Measurements from ENCODE around the gene PLCG1. TPM values are rescaled to one million over a fixed set of nuclear protein-coding genes. Genes with fewer than 3 reads are reported as not detected.

Gene PLCG1
- total RNA-seq, 2 donors from 2014 or later = 40.0 to 87.7 TPM

DNA sequence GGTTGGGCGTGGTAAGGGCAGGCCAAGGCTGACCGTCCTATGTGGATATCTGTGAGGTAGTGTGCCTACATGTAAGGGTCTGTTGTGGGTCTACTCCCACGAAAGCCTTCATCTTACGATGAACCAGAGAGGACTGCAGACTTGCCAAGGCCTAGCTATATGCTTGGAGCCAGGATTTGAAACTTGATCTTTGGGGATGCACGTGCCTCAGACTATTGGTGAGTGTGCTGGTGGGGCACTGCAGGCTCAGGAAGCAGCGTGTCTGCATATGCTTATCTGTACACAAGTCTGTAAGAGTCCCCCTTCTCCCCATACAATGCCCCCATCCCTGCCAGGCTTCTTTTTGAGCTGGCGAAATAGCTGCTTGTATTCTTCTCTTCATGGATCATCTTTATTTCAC lies 17.9 kb downstream of the PLCG1 start:
- no peaks in the 10 kb centered on the region for H3K9me3 ChIP-seq
- H3K4me3 ChIP-seq = no peak overlapping the region
- no peaks in the 10 kb centered on the region for H3K27me3 ChIP-seq
- no peak for TF ChIP-seq POLR2A (IDR thresholded peaks at IDR 0.05)
- TF ChIP-seq, protein P1, sequence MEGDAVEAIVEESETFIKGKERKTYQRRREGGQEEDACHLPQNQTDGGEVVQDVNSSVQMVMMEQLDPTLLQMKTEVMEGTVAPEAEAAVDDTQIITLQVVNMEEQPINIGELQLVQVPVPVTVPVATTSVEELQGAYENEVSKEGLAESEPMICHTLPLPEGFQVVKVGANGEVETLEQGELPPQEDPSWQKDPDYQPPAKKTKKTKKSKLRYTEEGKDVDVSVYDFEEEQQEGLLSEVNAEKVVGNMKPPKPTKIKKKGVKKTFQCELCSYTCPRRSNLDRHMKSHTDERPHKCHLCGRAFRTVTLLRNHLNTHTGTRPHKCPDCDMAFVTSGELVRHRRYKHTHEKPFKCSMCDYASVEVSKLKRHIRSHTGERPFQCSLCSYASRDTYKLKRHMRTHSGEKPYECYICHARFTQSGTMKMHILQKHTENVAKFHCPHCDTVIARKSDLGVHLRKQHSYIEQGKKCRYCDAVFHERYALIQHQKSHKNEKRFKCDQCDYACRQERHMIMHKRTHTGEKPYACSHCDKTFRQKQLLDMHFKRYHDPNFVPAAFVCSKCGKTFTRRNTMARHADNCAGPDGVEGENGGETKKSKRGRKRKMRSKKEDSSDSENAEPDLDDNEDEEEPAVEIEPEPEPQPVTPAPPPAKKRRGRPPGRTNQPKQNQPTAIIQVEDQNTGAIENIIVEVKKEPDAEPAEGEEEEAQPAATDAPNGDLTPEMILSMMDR (IDR thresholded peaks at IDR 0.05) = no peak
- DNase-seq (no peak), ATAC-seq (no peak)
- 83 to 89% methylated on average over 5 to 7 of the region's 7 CpGs for WGBS, 2 donors
- peaks cover 7% of the 10 kb centered on the region for H3K4me1 ChIP-seq
- no peak overlapping the region for H3K27ac ChIP-seq
- intact Hi-C loops (cut with DNase I) = no loop called here
- H3K36me3 ChIP-seq (replicated peaks in 1 of 2; ENCODE audit: insufficient read depth in 1 of 2, low read depth in 2 of 2) = no peaks in the 10 kb centered on the region

DNA sequence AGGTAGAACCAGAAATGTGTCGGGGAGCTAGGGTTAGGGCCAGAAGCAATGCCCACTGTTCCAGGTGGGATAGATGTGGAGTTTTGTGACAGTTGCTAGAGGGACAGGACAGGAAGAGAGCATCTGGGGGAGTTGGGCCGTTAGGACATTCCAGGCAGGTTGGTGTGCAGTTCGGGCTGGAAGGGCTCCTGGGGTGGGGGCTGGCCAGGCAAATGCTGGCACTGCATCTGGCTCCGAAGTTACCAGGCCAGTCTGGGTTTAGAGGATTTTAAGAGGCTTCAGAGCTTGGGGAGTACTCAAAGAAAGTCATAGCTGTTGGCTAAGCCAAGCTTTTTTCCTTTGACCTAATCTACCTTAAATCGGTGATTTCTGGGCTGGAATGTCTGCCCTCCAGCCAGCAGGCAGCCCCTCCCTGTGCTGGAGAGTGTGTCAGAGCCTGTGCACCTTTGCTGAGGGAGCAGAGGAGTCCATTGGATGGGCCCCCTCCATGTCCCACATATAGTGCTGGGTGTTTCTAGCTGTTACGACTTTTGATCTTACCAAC lies 20.8 kb downstream of the PLCG1 start:
- intact Hi-C loops (cut with DNase I) = no loop called here
- Histone ChIP-seq H3K9me3 (no peaks in the 10 kb centered on the region), H3K27me3 (no peaks in the 10 kb centered on the region), H3K4me1 (peaks cover 7% of the 10 kb centered on the region), H3K27ac (no peak overlapping the region), H3K36me3 (replicated peaks in 1 of 2; ENCODE audit: insufficient read depth in 1 of 2, low read depth in 2 of 2) (no peaks in the 10 kb centered on the region), H3K4me3 (no peak overlapping the region)
- ATAC-seq (no peak), DNase-seq (no peak)
- 67 to 82% methylated on average over 6 of the region's 6 CpGs for WGBS, 2 donors
- no peak for TF ChIP-seq POLR2A (IDR thresholded peaks at IDR 0.05)

DNA sequence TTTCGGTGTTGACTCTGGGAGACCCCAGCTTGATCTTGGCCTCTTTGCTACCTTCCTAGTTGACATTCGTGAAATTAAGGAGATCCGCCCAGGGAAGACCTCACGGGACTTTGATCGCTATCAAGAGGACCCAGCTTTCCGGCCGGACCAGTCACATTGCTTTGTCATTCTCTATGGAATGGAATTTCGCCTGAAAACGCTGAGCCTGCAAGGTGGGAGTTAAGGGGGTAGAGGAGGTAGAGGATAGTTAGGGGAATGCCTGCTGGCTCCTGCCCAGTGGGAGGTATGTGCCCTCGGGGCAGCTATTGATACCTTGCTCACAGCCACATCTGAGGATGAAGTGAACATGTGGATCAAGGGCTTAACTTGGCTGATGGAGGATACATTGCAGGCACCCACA lies 22.2 kb downstream of the PLCG1 start:
- Histone ChIP-seq H3K9me3 (no peaks in the 10 kb centered on the region), H3K36me3 (replicated peaks in 1 of 2; ENCODE audit: insufficient read depth in 1 of 2, low read depth in 2 of 2) (peaks cover 5 to 8% of the 10 kb centered on the region in 2 donors), H3K4me1 (peaks cover 7% of the 10 kb centered on the region), H3K27me3 (no peaks in the 10 kb centered on the region), H3K4me3 (no peak overlapping the region), H3K27ac (no peak overlapping the region)
- ATAC-seq (no peak), DNase-seq (no peak)
- TF ChIP-seq, protein P1 (IDR thresholded peaks at IDR 0.05) = no peak
- TF ChIP-seq POLR2A (IDR thresholded peaks at IDR 0.05) = no peak
- 76 to 85% methylated on average over 10 of the region's 10 CpGs for WGBS, 2 donors
- intact Hi-C loops (cut with DNase I) = no loop called here

DNA sequence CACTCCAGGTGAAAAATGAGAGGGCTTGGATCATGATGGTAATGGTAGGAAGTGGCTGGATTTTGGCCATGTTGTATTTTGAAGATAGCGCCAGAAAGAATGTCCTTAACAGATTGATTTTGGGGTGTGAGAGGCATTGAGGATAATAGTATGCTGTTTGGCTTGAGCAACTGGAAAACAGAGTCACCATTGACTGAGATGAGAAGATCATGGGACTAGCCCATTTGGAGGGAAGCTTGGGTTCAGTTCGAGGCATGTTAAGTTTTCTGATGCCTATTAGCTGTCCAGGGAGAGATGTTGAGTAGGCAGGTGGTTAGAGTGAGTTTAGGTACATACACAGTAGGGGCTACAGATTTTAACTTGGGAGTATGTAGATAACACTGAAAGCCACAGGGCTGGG lies 23.3 kb downstream of the PLCG1 start:
- no peak overlapping the region for H3K4me3 ChIP-seq
- no peaks in the 10 kb centered on the region for H3K9me3 ChIP-seq
- no peak overlapping the region for H3K27ac ChIP-seq
- ATAC-seq = no peak
- H3K4me1 ChIP-seq = peaks cover 7% of the 10 kb centered on the region
- intact Hi-C loops (cut with DNase I) = no loop called here
- 80 to 87% methylated on average over 2 of the region's 2 CpGs for WGBS, 2 donors
- H3K36me3 ChIP-seq (replicated peaks in 1 of 2; ENCODE audit: insufficient read depth in 1 of 2, low read depth in 2 of 2) = peaks cover 9 to 16% of the 10 kb centered on the region in 2 donors
- no peak for DNase-seq
- TF ChIP-seq POLR2A (IDR thresholded peaks at IDR 0.05) = no peak
- TF ChIP-seq, protein P1 (IDR thresholded peaks at IDR 0.05) = no peak
- no peaks in the 10 kb centered on the region for H3K27me3 ChIP-seq

DNA sequence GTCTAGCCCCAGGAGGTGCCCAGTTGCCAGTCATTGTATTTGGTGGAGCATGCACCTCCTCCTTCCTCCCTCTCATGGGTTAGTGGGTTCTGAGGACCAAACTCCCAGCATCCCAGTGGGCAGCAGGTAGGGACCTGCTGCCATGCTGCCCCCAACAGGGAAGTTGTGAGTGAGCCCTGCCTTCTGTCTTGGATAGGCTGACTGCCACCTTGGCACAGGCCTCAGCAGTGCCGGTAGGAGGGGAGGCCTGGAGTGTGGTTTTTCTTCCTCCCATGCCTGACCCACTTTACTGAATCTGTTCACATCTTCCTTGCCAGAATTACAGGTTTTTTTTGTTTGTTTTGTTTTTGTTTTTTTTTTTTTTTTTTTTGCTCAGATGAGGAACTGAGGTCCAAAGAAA lies 24.5 kb downstream of the PLCG1 start:
- Histone ChIP-seq H3K9me3 (no peaks in the 10 kb centered on the region), H3K27ac (no peak overlapping the region), H3K4me3 (no peak overlapping the region), H3K36me3 (replicated peaks in 1 of 2; ENCODE audit: insufficient read depth in 1 of 2, low read depth in 2 of 2) (peaks cover 9 to 21% of the 10 kb centered on the region in 2 donors), H3K27me3 (no peaks in the 10 kb centered on the region), H3K4me1 (peaks cover 7% of the 10 kb centered on the region)
- ATAC-seq = no peak
- WGBS, 2 donors = 25 to 29% methylated on average over 1 of the region's 1 CpG
- intact Hi-C loops (cut with DNase I) = no loop called here
- no peak for DNase-seq
- TF ChIP-seq, protein P1 (IDR thresholded peaks at IDR 0.05) = no peak
- TF ChIP-seq POLR2A (IDR thresholded peaks at IDR 0.05) = no peak

Data from body of pancreas (tissue), 4 donors.